H7 (cell line): ENCODE measurements around the gene IPPK. TPM values are rescaled to one million over a fixed set of nuclear protein-coding genes. Genes with fewer than 3 reads are reported as not detected.

Experiments used
- DNase-seq: peaks from one replicate; pipeline ENCODE4 v3.0.0; 2012
- H3K27me3 ChIP-seq: 2 replicates; pipeline ENCODE4 v1.6.0; 2011; ENCODE audit warnings: mild to moderate bottlenecking, low read length; ENCODE audit not compliant: control insufficient read depth, insufficient read depth
- H3K36me3 ChIP-seq: replicated peaks from 2 replicates; pipeline ENCODE4 v1.5.1; 2011; ENCODE audit warnings: low read length; ENCODE audit not compliant: control insufficient read depth, insufficient read depth
- H3K4me3 ChIP-seq: 2 replicates; pipeline ENCODE4 v1.5.1; 2011; ENCODE audit warnings: low read depth, mild to moderate bottlenecking, control low read depth, low read length, moderate library complexity; ENCODE audit not compliant: insufficient read depth
- total RNA-seq: library from RNA; depleted of rRNA; stranded (reverse); fragments of >200 nt; shearing (Covaris generic); gene quantifications from 2 replicates; pipeline ENCODE4 v1.2.3, GENCODE V29; 2014; rRNA removed

IPPK gene
- total RNA-seq, result 10.6 and 12.5 TPM in 2 replicates

- Histone ChIP-seq H3K4me3 (peak within 1 kb of the TSS; percentile 95), H3K36me3 (peaks cover 2% of the 10 kb centered on the region), H3K27me3 (no peaks in the 10 kb centered on the region)
- DNase-seq, result peak; percentile 99
Observed at GRCh38 chr9:92669890-92670708, at the start of gene IPPK. TSS of gene IPPK (minus strand) at chr9:92670131. CDS start at chr9:92669988, 143 bp downstream.

- no peak overlapping the region for H3K4me3 ChIP-seq
- DNase-seq, result no peak
- H3K27me3 ChIP-seq, result no peaks in the 10 kb centered on the region
- peaks cover 53% of the 10 kb centered on the region for H3K36me3 ChIP-seq
Observed at GRCh38 chr9:92719028-92719647, 49.2 kb upstream of the IPPK start.

- peaks cover 59% of the 10 kb centered on the region for H3K36me3 ChIP-seq
- no peaks in the 10 kb centered on the region for H3K27me3 ChIP-seq
- no peak overlapping the region for H3K4me3 ChIP-seq
- DNase-seq, result peak; percentile 48
Observed at GRCh38 chr9:92718086-92719001, 48.4 kb upstream of the IPPK start.

- Histone ChIP-seq H3K27me3 (no peaks in the 10 kb centered on the region), H3K4me3 (no peak overlapping the region), H3K36me3 (peaks cover 60% of the 10 kb centered on the region)
- DNase-seq, result no peak
Observed at GRCh38 chr9:92717201-92718085, 47.5 kb upstream of the IPPK start.

GRCh38 chr9:92716557-92716956 is 46.6 kb upstream of the IPPK start:
- DNase-seq, result peak; percentile 95
- H3K36me3 ChIP-seq, result peaks cover 54% of the 10 kb centered on the region
- H3K4me3 ChIP-seq, result no peak overlapping the region
- no peaks in the 10 kb centered on the region for H3K27me3 ChIP-seq

GRCh38 chr9:92715488-92716231 is 45.7 kb upstream of the IPPK start:
- Histone ChIP-seq H3K4me3 (no peak overlapping the region), H3K36me3 (peaks cover 53% of the 10 kb centered on the region), H3K27me3 (no peaks in the 10 kb centered on the region)
- no peak for DNase-seq

- Histone ChIP-seq H3K27me3 (no peaks in the 10 kb centered on the region), H3K36me3 (peaks cover 48% of the 10 kb centered on the region), H3K4me3 (no peak overlapping the region)
- peak; percentile 30 for DNase-seq
Observed at GRCh38 chr9:92714787-92715487, 45.0 kb upstream of the IPPK start.

- Histone ChIP-seq H3K36me3 (peaks cover 42% of the 10 kb centered on the region), H3K4me3 (no peak overlapping the region), H3K27me3 (no peaks in the 10 kb centered on the region)
- no peak for DNase-seq
Observed at GRCh38 chr9:92714016-92714415, 44.1 kb upstream of the IPPK start.

- Histone ChIP-seq H3K36me3 (peaks cover 42% of the 10 kb centered on the region), H3K27me3 (no peaks in the 10 kb centered on the region)
- DNase-seq, result peak; percentile 26
Observed at GRCh38 chr9:92713528-92713927, 43.6 kb upstream of the IPPK start.

GRCh38 chr9:92712767-92713166 is 42.8 kb upstream of the IPPK start:
- no peak for DNase-seq
- Histone ChIP-seq H3K27me3 (no peaks in the 10 kb centered on the region), H3K36me3 (peaks cover 36% of the 10 kb centered on the region), H3K4me3 (no peak overlapping the region)

More at GRCh38 chr9:92713528-92713927, 43.6 kb upstream of the IPPK start:
- H3K4me3 ChIP-seq, result no peak overlapping the region

- peaks cover 28% of the 10 kb centered on the region for H3K36me3 ChIP-seq
- no peak for DNase-seq
- no peaks in the 10 kb centered on the region for H3K27me3 ChIP-seq
- no peak overlapping the region for H3K4me3 ChIP-seq
Observed at GRCh38 chr9:92711844-92712243, 41.9 kb upstream of the IPPK start.

- Histone ChIP-seq H3K36me3 (peaks cover 26% of the 10 kb centered on the region), H3K4me3 (no peak overlapping the region), H3K27me3 (no peaks in the 10 kb centered on the region)
- DNase-seq, result no peak
Observed at GRCh38 chr9:92711146-92711545, 41.2 kb upstream of the IPPK start.

- no peak for DNase-seq
- no peak overlapping the region for H3K4me3 ChIP-seq
- peaks cover 20% of the 10 kb centered on the region for H3K36me3 ChIP-seq
- H3K27me3 ChIP-seq, result no peaks in the 10 kb centered on the region
Observed at GRCh38 chr9:92710368-92710767, 40.4 kb upstream of the IPPK start.
